ENCODE measurements around the gene RAN.

Gene RAN

DNA sequence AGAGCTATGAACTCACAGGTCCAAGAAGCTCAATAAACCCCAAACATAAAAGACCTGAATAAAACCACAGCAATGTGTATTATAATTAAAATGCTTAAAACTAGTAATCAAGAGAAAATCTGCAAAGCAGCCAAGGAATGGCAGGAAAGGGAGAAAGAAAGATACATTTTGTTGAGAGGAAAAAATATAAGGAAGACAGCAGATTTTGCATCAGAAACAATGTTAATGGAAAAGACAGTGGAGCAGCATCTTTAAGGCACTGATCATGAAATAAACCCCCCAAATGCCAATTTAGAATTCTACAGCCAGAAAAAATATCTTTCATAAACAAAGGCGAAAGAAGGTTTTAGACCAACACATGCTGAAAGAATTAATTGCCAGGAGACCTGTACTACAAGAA lies 39.3 kb downstream of the RAN start:
- H3K4me3 ChIP-seq (ENCODE audit: low read depth, low read length): no peak overlapping the region
- TF ChIP-seq, protein P1, sequence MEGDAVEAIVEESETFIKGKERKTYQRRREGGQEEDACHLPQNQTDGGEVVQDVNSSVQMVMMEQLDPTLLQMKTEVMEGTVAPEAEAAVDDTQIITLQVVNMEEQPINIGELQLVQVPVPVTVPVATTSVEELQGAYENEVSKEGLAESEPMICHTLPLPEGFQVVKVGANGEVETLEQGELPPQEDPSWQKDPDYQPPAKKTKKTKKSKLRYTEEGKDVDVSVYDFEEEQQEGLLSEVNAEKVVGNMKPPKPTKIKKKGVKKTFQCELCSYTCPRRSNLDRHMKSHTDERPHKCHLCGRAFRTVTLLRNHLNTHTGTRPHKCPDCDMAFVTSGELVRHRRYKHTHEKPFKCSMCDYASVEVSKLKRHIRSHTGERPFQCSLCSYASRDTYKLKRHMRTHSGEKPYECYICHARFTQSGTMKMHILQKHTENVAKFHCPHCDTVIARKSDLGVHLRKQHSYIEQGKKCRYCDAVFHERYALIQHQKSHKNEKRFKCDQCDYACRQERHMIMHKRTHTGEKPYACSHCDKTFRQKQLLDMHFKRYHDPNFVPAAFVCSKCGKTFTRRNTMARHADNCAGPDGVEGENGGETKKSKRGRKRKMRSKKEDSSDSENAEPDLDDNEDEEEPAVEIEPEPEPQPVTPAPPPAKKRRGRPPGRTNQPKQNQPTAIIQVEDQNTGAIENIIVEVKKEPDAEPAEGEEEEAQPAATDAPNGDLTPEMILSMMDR (IDR thresholded peaks at IDR 0.05; ENCODE audit: borderline replicate concordance, insufficient read depth, low read depth, low read length): no peak

DNA sequence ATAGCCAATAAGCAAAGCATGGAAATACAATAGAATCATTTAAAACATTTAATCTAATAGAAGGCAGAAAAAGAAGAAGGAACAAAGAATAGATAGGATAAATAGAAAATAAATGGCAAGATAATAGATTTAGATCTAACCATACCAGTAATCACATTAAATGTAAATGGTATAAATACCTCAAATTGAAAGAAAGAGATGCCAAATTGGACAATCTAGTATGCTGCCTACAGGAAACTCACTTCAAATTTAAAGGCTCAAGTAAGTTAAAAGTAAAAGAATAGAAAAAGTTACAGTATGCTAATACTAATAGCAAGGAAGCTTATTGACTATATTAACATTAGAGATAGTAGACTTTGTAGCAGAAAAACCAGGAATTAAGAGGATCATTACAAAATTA lies 40.1 kb downstream of the RAN start:
- TF ChIP-seq, protein P1 (IDR thresholded peaks at IDR 0.05; ENCODE audit: borderline replicate concordance, insufficient read depth, low read depth, low read length): no peak
- H3K4me3 ChIP-seq (ENCODE audit: low read depth, low read length): no peak overlapping the region

DNA sequence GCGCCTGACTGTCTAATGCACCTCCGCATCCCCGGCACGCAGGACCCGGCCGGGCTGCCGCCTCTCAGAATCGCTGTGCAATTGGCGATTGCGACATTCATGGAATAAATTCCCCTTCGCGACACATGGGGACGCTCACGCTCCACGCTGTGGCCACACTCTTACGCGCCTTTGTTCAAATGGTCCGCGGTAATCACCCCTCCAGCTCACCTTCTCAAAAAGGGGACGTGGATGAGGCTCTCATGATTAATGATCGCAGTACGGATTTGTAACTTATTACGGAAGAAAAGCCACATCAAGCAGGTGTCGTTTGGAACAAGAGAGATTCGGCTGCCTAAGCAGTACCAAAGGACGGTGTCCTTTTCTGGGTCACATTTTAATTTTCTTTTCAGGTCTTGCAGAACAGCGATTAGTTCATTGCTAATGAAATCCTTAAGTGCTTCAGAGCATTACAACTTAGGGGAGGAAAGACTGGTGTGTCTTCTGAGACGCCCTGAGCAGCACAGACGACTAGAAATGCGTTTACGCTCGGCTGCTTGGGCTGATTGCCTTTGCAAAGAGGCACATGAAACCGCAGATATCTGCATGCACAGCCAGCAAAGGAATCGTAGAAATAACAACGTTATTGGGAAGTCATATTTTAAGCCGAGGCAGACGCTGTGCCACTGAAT lies 44.5 kb downstream of the RAN start:
- no peak overlapping the region for H3K4me3 ChIP-seq (ENCODE audit: low read depth, low read length)

DNA sequence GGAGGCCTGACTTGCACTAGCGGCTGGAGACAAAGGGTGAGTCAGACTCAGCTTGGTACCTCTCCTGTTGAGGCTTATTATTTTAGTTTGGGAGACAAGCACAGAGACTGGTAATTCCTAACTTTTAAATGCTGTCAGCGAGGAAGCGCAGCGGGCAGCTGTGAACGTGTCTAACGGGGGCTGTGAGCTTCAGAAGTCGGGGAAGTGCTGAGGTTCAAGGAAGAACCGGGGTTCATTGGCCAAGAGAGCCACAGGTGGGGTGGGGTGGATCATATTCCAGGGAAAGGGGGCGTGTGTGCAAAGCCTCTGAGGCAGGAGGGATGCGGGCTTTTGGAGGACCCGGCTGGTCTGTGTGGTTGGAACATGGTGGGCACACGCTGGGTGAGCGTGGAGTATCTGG lies 45.7 kb downstream of the RAN start:
- TF ChIP-seq, protein P1 (IDR thresholded peaks at IDR 0.05; ENCODE audit: borderline replicate concordance, insufficient read depth, low read depth, low read length): no peak
- no peak overlapping the region for H3K4me3 ChIP-seq (ENCODE audit: low read depth, low read length)

More for the DNA sequence above, 44.5 kb downstream of the RAN start:
- TF ChIP-seq, protein P1 (IDR thresholded peaks at IDR 0.05; ENCODE audit: borderline replicate concordance, insufficient read depth, low read depth, low read length): peak; percentile 90

DNA sequence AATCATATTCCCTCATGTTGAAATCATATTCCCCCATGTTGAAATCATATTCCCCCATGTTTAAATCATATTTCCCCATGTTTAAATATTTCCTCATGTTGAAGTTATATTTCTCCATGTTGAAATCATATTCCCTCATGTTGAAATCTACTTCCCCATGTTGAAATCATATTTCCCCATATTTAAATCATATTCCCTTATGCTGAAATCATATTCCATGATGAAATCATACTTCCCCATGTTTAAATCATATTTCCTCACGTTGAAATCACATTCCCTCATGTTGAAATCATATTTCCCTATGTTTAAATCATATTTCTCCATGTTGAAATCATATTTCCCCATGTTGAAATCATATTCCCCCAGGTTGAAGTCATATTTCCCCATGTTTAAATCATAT lies 47.2 kb downstream of the RAN start:
- H3K4me3 ChIP-seq (ENCODE audit: low read depth, low read length): no peak overlapping the region
- TF ChIP-seq, protein P1 (IDR thresholded peaks at IDR 0.05; ENCODE audit: borderline replicate concordance, insufficient read depth, low read depth, low read length): no peak

DNA sequence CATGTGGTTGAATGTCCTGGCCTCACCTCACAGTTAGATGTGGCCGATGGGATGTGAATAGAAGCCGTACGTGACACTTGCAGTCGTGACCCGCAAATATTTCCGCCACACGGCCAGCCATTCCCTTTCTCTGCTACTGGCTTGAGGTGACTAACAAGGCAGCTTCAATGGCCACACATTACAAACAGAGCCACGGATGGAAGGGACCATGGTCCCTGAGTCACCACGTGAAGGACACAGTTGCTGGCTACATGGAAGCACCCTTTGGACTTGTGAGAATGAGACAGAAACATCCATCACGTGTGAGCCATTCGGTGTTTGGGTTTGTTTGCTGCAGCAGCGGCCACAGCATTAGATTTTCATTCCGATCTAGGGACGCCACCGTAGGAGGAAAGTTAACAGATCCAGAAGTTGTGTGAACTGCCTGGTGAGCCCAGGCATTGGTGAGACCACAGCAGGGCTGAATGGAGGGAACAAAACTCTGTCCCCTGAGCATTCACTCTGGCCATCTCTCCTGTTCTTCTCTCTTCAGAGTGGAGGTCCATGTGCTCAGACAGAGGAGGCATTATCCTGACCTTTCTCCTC lies 48.3 kb downstream of the RAN start:
- TF ChIP-seq, protein P1 (IDR thresholded peaks at IDR 0.05; ENCODE audit: borderline replicate concordance, insufficient read depth, low read depth, low read length): no peak

More for the DNA sequence above, 48.3 kb downstream of the RAN start:
- no peak overlapping the region for H3K4me3 ChIP-seq (ENCODE audit: low read depth, low read length)

All from GM12875 (cell line).